Activated T-cell treated with anti-CD3 and anti-CD28 coated beads, Interleukin-2, amount 50 U/mL, for 4 hours (primary cell): ENCODE results near the gene SPECC1. TPM values are rescaled to one million over a fixed set of nuclear protein-coding genes. Genes with fewer than 3 reads are reported as not detected.
"Not testable (repeated sequence)": the region's sequence is repeated elsewhere in the genome, so short reads cannot be mapped to it uniquely, and the experiment has no call there.

Source experiments
- ATAC-seq, 2 donors: fragments of 200-7000 bp; cut with Tn5 transposase; one replicate each; pipeline ENCODE4 v1.10.0; 2021
- DNase-seq: peaks from one replicate; pipeline ENCODE4 v3.0.0-alpha.2; 2020
- H3K27me3 Mint-ChIP-seq: one replicate; pipeline ENCODE4 v1.8.0; 2021; ENCODE audit warnings: low read depth, mixed read lengths
- H3K36me3 Mint-ChIP-seq: one replicate; pipeline ENCODE4 v1.8.0; 2022; ENCODE audit warnings: mixed read lengths; ENCODE audit not compliant: insufficient read depth
- H3K4me1 Mint-ChIP-seq: one replicate; pipeline ENCODE4 v1.8.0; 2021; ENCODE audit warnings: low read depth, mixed read lengths
- H3K4me3 Mint-ChIP-seq: one replicate; pipeline ENCODE4 v1.8.0; 2021; ENCODE audit warnings: mild to moderate bottlenecking, moderate library complexity, mixed read lengths
- H3K9me3 Mint-ChIP-seq: one replicate; pipeline ENCODE4 v1.8.0; 2021; ENCODE audit warnings: mixed read lengths
- total RNA-seq, 3 donors: library from RNA; stranded (reverse); gene quantifications; one replicate each; pipeline ENCODE4 v1.2.1, GENCODE V29; 2021

The SPECC1 gene
- total RNA-seq, 3 donors from 2014 or later = 3.8 to 7.0 (median 3.9) TPM

- Mint-ChIP-seq H3K4me1 (peaks cover 8% of the 10 kb centered on the region), H3K9me3 (no peaks in the 10 kb centered on the region), H3K36me3 (no peaks in the 10 kb centered on the region), H3K4me3 (no peak overlapping the region), H3K27me3 (peaks cover 4% of the 10 kb centered on the region)
- ATAC-seq (no peak), DNase-seq (no peak)
Measured at GRCh38 chr17:20087538-20088250, 78.5 kb downstream of the SPECC1 start.

DNA sequence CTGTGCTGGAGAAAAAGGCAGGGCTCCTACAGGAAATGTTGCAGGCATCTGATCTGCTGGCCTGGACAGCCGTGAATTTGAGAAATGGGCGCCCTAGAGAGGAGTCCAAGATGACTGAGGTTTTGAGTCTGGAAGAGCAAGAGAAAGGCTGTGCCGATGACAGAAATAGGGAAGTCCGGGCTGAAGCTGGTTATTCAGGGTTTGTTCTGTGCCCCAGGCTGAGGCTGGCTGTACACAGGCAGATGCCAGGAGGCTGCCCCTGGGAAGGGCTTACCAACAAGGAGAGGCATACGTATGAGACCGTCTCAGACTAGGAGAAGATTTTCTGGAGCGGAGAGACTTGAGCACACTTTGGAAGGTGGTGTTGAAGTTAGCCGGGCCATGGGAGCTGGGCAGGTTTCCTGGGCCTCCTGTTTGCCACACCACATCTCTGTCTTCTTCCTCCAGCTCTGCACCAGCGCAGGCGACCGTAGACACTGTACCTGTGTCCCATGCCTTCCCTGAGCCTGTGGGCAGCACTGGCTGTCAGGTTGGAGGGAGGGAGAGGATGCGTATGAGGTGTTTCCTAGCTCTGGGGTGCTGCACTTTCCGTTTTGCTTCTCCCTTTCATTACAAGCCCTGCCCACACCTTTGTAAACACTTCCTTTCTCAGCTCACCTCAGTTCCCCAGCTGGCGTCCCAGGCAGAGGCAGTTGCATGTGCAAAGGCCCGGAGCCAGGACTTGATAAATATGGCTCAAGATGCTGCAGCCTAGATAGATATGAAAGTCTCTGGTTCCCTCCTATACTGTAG, 80.8 kb downstream of the SPECC1 start:
- no peak for ATAC-seq
- DNase-seq = no peak
- H3K36me3 Mint-ChIP-seq = no peaks in the 10 kb centered on the region
- no peaks in the 10 kb centered on the region for H3K9me3 Mint-ChIP-seq
- H3K27me3 Mint-ChIP-seq = peaks cover 6% of the 10 kb centered on the region
- no peak overlapping the region for H3K4me3 Mint-ChIP-seq
- H3K4me1 Mint-ChIP-seq = peaks cover 8% of the 10 kb centered on the region

DNA sequence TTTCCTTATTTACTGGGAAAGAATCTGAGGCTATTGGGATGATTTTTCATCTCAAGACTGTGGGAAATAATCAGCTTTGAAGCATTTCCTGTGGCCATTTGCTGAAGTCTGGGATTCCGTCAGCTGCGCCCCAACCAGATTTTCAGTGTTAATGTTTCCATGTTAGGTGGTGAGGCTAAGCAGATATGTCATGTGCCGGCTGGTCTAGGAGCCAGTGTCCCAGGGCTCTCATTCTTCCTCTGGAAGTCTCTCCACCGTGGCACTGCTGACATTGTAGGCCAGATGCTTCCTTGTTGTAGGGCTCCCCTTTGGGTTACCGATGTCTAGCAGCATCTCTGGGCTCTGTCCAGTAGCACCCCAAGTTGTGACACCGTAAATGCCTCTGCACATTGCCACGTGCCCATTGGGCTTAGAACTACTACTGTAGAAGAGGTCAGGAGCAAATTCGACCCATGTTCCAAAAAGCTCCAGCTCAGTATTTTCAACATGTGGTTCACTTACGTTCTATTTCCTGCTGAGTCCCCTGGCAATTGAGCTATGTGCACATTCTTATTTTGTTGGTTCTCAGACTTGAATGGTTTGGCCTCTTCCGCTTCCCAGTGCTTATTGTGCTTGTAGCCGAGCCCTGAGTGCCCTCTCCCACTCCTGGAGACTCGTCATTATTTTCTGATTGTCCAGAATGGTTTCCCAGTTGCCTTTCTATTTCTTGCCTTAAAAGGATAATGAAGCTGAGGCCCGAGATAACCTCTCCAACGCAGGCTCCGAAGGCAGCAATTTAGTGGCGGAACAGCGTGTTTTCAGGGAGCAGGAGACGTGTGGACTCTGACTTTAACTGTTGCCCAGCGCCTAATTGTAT, 82.2 kb downstream of the SPECC1 start:
- DNase-seq = no peak
- no peak overlapping the region for H3K4me3 Mint-ChIP-seq
- no peak for ATAC-seq
- H3K27me3 Mint-ChIP-seq = peaks cover 6% of the 10 kb centered on the region
- peaks cover 8% of the 10 kb centered on the region for H3K4me1 Mint-ChIP-seq
- H3K36me3 Mint-ChIP-seq = no peaks in the 10 kb centered on the region
- no peaks in the 10 kb centered on the region for H3K9me3 Mint-ChIP-seq

DNA sequence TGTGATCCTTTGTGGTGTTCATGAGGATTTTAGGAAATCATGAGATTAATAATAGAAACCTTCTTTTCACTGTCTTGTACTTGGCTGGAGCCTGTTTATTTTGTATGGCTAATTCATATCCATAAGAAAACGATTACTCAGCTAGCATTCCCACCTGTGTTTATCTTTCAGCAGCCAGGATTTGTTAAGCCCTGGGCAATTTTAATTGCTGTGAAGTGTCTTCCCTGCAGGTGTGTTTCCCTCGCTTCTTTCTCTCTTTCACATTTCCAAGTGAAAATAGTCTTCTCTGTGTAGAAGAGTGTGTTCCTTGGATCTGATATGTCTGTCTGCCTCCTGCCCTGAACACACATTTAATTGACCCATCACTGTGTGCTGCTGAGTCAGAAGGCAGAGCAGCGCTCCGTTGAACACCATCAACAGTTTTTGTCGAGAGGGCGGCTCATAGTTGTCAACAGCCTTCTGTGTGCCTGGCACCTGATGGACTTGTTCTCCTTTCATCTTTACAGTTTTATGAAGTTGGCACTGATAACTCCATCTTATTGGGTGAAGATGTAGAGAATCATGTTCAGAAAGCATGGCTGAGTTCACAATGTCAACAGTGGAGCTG, 83.2 kb downstream of the SPECC1 start:
- Mint-ChIP-seq H3K4me3 (no peak overlapping the region), H3K9me3 (no peaks in the 10 kb centered on the region), H3K4me1 (peaks cover 8% of the 10 kb centered on the region), H3K36me3 (no peaks in the 10 kb centered on the region), H3K27me3 (peaks cover 6% of the 10 kb centered on the region)
- DNase-seq = no peak
- ATAC-seq = no peak

- H3K27me3 Mint-ChIP-seq = peaks cover 2% of the 10 kb centered on the region
Measured at GRCh38 chr17:20092973-20093626, 83.9 kb downstream of the SPECC1 start.

DNA sequence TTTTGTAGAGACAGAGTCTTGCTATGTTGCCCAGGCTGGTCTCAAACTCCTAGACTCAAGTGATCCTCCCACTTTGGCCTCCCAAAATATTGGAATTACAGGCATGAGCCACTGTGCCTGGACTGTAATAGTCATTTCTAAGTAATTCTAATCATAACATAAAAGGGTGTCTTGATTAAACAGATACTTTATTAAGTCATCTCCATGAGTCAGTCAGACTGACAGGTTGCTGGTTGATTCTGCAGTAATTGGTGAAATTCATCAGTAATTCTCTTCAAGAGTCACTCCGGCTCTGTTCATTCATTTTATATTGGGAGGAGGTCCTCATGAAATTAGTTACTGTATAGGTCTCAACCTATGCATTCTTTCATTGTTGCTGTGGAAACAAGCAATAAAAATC, 85.6 kb downstream of the SPECC1 start:
- Mint-ChIP-seq H3K4me1 (peaks cover 6% of the 10 kb centered on the region), H3K4me3 (no peak overlapping the region), H3K9me3 (no peaks in the 10 kb centered on the region), H3K27me3 (peaks cover 2% of the 10 kb centered on the region), H3K36me3 (no peaks in the 10 kb centered on the region)
- DNase-seq = no peak
- no peak for ATAC-seq

More at GRCh38 chr17:20092973-20093626, 83.9 kb downstream of the SPECC1 start:
- Mint-ChIP-seq H3K4me1 (peaks cover 8% of the 10 kb centered on the region), H3K4me3 (no peak overlapping the region), H3K9me3 (no peaks in the 10 kb centered on the region), H3K36me3 (no peaks in the 10 kb centered on the region)
- DNase-seq (no peak), ATAC-seq (no peak)

GRCh38 chr17:20095336-20096080, 86.3 kb downstream of the SPECC1 start:
- ATAC-seq = no peak
- DNase-seq = no peak
- no peaks in the 10 kb centered on the region for H3K4me1 Mint-ChIP-seq

GRCh38 chr17:20096430-20096829, 87.3 kb downstream of the SPECC1 start:
- DNase-seq = no peak
- no peak for ATAC-seq
- Mint-ChIP-seq H3K9me3 (no peaks in the 10 kb centered on the region), H3K4me1 (no peaks in the 10 kb centered on the region), H3K36me3 (no peaks in the 10 kb centered on the region), H3K4me3 (no peak overlapping the region), H3K27me3 (peaks cover 2% of the 10 kb centered on the region)

More at GRCh38 chr17:20095336-20096080, 86.3 kb downstream of the SPECC1 start:
- Mint-ChIP-seq H3K36me3 (no peaks in the 10 kb centered on the region), H3K27me3 (peaks cover 2% of the 10 kb centered on the region), H3K4me3 (no peak overlapping the region), H3K9me3 (no peaks in the 10 kb centered on the region)

DNA sequence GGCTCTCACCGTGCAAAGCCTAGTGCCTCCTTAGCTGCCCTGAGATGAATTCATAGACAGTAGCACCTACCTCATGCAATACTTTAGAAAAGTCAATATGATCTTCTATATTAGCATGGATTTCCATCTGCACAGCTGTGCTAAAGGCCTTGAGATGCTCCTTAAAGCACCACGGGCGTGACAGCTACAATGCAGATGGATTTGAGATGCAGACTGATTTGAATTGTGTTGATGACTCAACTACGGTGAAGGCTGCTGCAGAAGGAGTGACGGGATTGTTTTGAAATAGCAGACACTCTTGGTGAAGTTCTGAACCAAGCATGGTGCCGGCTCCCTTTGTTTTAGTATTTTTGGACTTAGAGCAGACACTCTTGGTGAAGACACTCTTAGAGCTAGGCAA, 88.2 kb downstream of the SPECC1 start:
- peaks cover 4% of the 10 kb centered on the region for H3K27me3 Mint-ChIP-seq
- no peak for DNase-seq
- H3K36me3 Mint-ChIP-seq = no peaks in the 10 kb centered on the region
- H3K9me3 Mint-ChIP-seq = no peaks in the 10 kb centered on the region
- H3K4me1 Mint-ChIP-seq = no peaks in the 10 kb centered on the region
- H3K4me3 Mint-ChIP-seq = no peak overlapping the region
- ATAC-seq = no peak

DNA sequence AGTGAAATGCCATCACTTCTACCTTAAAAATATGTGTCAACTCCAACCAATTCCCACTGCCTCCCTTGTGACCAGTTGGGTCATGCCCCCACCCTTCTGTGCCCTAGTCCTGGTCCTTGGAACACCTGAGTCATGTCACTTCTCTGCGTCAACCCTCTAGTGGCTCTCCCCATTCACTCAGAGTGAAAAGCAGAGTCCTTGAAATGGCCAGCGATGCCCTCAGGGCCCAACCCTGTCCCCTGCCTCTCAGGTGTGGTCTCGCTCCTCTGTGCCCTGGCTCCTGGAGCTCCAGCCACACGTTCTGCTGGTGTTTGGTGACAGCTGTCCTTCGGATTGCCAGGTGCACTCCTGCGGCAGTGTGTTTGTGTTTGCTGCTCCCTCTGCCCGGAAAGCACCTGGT, 89.2 kb downstream of the SPECC1 start:
- DNase-seq (no peak), ATAC-seq (no peak)
- Mint-ChIP-seq H3K9me3 (no peaks in the 10 kb centered on the region), H3K36me3 (no peaks in the 10 kb centered on the region), H3K27me3 (peaks cover 4% of the 10 kb centered on the region), H3K4me3 (no peak overlapping the region), H3K4me1 (no peaks in the 10 kb centered on the region)

- not testable (repeated sequence) for H3K27me3 Mint-ChIP-seq, ATAC-seq, DNase-seq, H3K9me3 Mint-ChIP-seq, H3K4me1 Mint-ChIP-seq, H3K4me3 Mint-ChIP-seq, H3K36me3 Mint-ChIP-seq
Measured at GRCh38 chr17:20100806-20101205, 91.6 kb downstream of the SPECC1 start.

DNA sequence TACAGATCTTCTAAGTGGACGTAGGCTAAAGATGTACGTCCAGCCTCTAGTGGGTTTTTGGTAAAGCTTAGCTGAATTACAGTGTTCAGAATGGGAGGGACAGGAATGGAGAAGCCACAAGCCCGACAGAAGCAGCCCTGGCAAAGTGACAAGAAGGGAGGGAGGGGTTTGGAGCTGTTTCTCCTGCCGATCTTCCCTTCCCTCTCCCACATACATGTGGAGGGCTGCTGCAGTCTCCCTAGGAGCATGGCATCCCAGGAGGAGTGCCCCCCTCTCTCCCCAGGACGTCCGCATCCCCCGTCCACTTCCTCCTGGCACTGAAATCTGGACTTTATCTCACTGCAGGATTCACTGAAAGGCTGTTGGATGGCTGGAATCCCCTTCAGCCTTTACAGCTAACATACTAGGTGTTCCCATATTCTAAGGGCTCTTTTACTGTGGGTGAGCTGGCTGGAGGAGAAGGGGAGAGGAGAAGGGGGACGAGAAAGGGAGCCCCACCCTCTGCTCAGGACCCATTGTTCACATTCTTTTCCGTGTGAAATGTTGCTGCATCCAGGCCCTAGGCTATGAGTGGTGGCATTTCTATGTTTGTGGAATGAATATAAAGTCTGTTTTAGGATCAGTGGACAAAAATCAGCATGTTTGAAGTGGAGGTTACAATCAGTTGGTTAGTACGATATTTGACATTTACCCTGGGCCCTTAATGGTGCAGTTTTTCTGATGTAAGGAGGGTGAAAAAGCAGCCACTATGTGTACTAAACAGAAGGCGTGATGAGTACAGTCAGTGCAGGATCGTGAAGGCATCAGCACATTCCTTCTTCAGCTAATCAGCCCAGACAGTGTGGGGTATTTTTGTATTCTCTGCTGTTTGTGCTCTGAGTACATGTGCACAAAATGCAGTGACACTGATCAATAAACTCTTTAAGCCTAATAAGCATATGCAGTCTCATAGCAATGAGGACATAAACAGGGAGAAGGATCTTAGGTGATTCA, 94.6 kb downstream of the SPECC1 start:
- DNase-seq (no peak), ATAC-seq (no peak)
- Mint-ChIP-seq H3K4me3 (no peak overlapping the region), H3K36me3 (no peaks in the 10 kb centered on the region), H3K9me3 (no peaks in the 10 kb centered on the region), H3K27me3 (peaks cover 5% of the 10 kb centered on the region), H3K4me1 (no peaks in the 10 kb centered on the region)
